HepG2 (cell line): ENCODE results near the gene DGKG. TPM values are rescaled to one million over a fixed set of nuclear protein-coding genes. Genes with fewer than 3 reads are reported as not detected.

Source experiments
- GABPB1 ChIP-seq: IDR thresholded peaks from 2 replicates; pipeline ENCODE4 v1.6.1; 2016; ENCODE audit warnings: mild to moderate bottlenecking, missing genetic modification reagents, moderate library complexity, missing compliant biosample characterization
- GPN1 ChIP-seq: sonication (generic); formaldehyde crosslinking; IDR thresholded peaks from 2 replicates; pipeline ENCODE4 v1.5.1; 2020; ENCODE audit warnings: missing genetic modification reagents, borderline replicate concordance
- HDAC6 ChIP-seq: fragments of 200-600 bp; sonication (generic); IDR thresholded peaks from 2 replicates; pipeline ENCODE4 v1.7.0; 2017; ENCODE audit warnings: mild to moderate bottlenecking, antibody characterized with exemption, low read length, low read depth
- MAZ ChIP-seq, 2 experiments: sonication (generic) in 1 of 2; formaldehyde crosslinking in 1 of 2; IDR thresholded peaks; 2 replicates each; pipeline versions ENCODE4 v1.5.0 to v1.6.1; 2012 to 2020; ENCODE audit warnings: low read depth in 2 of 2, mild to moderate bottlenecking in 2 of 2, borderline replicate concordance in 1 of 2, improper control_type of control experiment in 1 of 2, low read length in 1 of 2, missing genetic modification reagents in 1 of 2, moderate library complexity in 1 of 2
- RBFOX2 ChIP-seq: fragments of 200-400 bp; formaldehyde crosslinking; IDR thresholded peaks from 2 replicates; pipeline ENCODE4 v1.6.1; 2017; ENCODE audit warnings: low read depth, mild to moderate bottlenecking, low read length
- SAP130 ChIP-seq: IDR thresholded peaks from 2 replicates; pipeline ENCODE4 v1.6.1; 2016; ENCODE audit warnings: low read depth
- SP1 ChIP-seq, 2 experiments: fragments of 450-650 bp in 1 of 2; sonication (generic) in 1 of 2; formaldehyde crosslinking in 1 of 2; IDR thresholded peaks; 2 replicates each; pipeline versions ENCODE4 v1.4.0 to v1.6.1; 2016 to 2020; ENCODE audit warnings: missing genetic modification reagents in 1 of 2
- ZFP90 ChIP-seq: sonication (generic); formaldehyde crosslinking; IDR thresholded peaks from 2 replicates; pipeline ENCODE4 v1.8.0; 2022; ENCODE audit warnings: missing genetic modification reagents, mild to moderate bottlenecking, inconsistent platforms, borderline replicate concordance
- ZNF274 ChIP-seq: sonication (generic); formaldehyde crosslinking; IDR thresholded peaks from 2 replicates; pipeline ENCODE4 v1.5.1; 2020; ENCODE audit warnings: mild to moderate bottlenecking, missing genetic modification reagents
- ZNF496 ChIP-seq: sonication (generic); formaldehyde crosslinking; IDR thresholded peaks from 2 replicates; pipeline ENCODE4 v1.8.1; 2023; ENCODE audit warnings: mild to moderate bottlenecking, moderate library complexity, missing genetic modification reagents; ENCODE audit not compliant: insufficient replicate concordance
- ZNF577 ChIP-seq: sonication (generic); formaldehyde crosslinking; IDR thresholded peaks from 2 replicates; pipeline ENCODE4 v1.4.0; 2020; ENCODE audit warnings: mild to moderate bottlenecking, low read depth, missing genetic modification reagents, borderline replicate concordance
- ZSCAN12 ChIP-seq: sonication (generic); formaldehyde crosslinking; IDR thresholded peaks from 2 replicates; pipeline ENCODE4 v1.9.0; 2021; ENCODE audit warnings: mild to moderate bottlenecking, missing genetic modification reagents
- polyA plus RNA-seq, 8 experiments: library from polyadenylated mRNA; depleted of rRNA in 3 of 8; stranded (reverse) in 7 of 8; unstranded in 1 of 8; fragments of >200 nt; fragmentation: Illumina TruSeq in 4 of 8; extraction: Trizol in 4 of 8; gene quantifications; 2 replicates each; pipeline versions ENCODE4 v1.2.1 to v1.2.3, GENCODE V29; 2011 to 2016; ENCODE audit warnings: low read depth in 4 of 8, missing spikeins in 1 of 8, mixed read lengths in 1 of 8; ENCODE audit not compliant: insufficient read depth in 1 of 8
- total RNA-seq, 5 experiments: library from RNA; depleted of rRNA; stranded (reverse); fragments of >200 nt; fragmentation: Illumina TruSeq; extraction: Trizol; gene quantifications; 2 replicates each; pipeline ENCODE4 v1.2.3, GENCODE V29; 2016; ENCODE audit warnings: low read depth in 1 of 5
- TF ChIP-seq, protein P1 (sequence below): sonication (generic); formaldehyde crosslinking; IDR thresholded peaks from 2 replicates; pipeline ENCODE4 v1.8.1; 2022; ENCODE audit warnings: mild to moderate bottlenecking, missing genetic modification reagents
- TF ChIP-seq, protein P2 (sequence below): sonication (generic); formaldehyde crosslinking; IDR thresholded peaks from 2 replicates; pipeline ENCODE4 v1.5.0; 2020; ENCODE audit warnings: missing genetic modification reagents, mild to moderate bottlenecking, borderline replicate concordance
- TF ChIP-seq, protein P3 (sequence below): sonication (generic); formaldehyde crosslinking; IDR thresholded peaks from 2 replicates; pipeline ENCODE4 v1.4.0; 2020; ENCODE audit warnings: missing genetic modification reagents
- TF ChIP-seq, protein P4 (sequence below), 2 experiments: IDR thresholded peaks; 2 replicates each; pipeline ENCODE4 v1.6.1; 2011 to 2012; ENCODE audit warnings: low read length in 2 of 2, borderline replicate concordance in 1 of 2, low read depth in 1 of 2, mild to moderate bottlenecking in 1 of 2, moderate library complexity in 1 of 2
- TF ChIP-seq, protein P5 (sequence below): sonication (generic); formaldehyde crosslinking; IDR thresholded peaks from 2 replicates; pipeline ENCODE4 v1.5.0; 2020; ENCODE audit warnings: missing genetic modification reagents

Gene DGKG
- total and polyA plus RNA-seq, 2 of the 13 experiments (the other 11 are each of a cell fraction or from before 2014, with no cell fraction given), result 3.8 to 6.2 TPM

DNA sequence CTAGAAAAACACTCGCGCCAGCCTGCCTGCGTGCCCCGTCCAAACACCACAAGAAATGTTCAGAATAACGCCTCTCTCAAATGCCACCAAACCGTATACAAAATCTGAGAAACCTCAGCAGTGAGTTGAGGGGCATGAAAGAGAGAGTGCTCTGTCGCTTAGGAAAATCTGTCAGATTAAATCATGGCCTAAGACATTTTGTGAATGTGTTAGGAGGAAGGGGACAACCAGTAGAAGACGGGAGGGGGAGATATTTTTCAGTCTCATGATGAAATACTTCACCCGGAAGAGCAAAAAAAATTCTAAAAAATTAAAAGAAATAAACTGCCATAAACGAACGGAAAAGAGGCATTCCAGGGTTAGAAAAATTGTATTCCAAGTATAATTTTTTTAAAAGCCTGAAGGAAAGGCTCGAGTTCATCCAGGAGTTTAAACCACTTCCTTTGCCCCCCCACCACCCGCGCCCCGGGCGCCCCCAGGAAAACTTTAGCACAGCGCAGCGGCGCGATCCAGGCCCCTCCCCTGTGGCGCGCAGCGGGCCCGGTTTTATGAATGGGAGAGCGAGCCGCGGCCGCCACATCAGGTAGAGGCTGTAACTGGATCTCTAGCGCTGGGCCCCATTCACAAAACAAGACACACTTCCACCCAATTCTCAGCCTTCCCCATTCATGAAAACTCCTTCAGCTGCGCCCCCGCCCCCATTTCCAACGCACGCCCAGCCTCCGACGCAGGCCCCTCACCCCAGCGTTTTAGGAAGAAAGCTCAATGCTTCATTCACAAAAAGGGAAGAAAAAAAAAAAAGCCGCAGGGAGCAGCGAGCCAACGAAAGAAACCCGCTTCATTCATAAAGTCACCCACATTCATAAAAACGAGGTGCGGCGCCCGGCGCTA is 254.6 kb downstream of the DGKG start (continued):
- TF ChIP-seq, protein P1, sequence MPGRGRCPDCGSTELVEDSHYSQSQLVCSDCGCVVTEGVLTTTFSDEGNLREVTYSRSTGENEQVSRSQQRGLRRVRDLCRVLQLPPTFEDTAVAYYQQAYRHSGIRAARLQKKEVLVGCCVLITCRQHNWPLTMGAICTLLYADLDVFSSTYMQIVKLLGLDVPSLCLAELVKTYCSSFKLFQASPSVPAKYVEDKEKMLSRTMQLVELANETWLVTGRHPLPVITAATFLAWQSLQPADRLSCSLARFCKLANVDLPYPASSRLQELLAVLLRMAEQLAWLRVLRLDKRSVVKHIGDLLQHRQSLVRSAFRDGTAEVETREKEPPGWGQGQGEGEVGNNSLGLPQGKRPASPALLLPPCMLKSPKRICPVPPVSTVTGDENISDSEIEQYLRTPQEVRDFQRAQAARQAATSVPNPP, result no peak
- TF ChIP-seq MAZ (IDR thresholded peaks at IDR 0.05; ENCODE audit: borderline replicate concordance, low read depth, low read length) (0 out of 2 replicates have a peak, but pooled peaks have one; percentile 56), MAZ (CRISPR knock-in tag; IDR thresholded peaks at IDR 0.05; ENCODE audit: low read depth) (no peak), HDAC6 (no peak), GPN1 (CRISPR knock-in tag) (no peak), GABPB1 (peak; percentile 50; the same call in 1 of the 2 replicates), ZNF496 (CRISPR knock-in tag) (no peak), ZSCAN12 (CRISPR knock-in tag) (no peak), SAP130 (CRISPR knock-in tag) (peak; percentile 76), ZFP90 (CRISPR knock-in tag) (no peak), SP1 (IDR thresholded peaks at IDR 0.05) (no peak), SP1 (CRISPR knock-in tag; IDR thresholded peaks at IDR 0.05) (no peak), ZNF274 (CRISPR knock-in tag) (no peak), ZNF577 (0 out of 2 replicates have a peak, but pooled peaks have one; percentile 33), RBFOX2 (peak; percentile 71)
- TF ChIP-seq, protein P2, sequence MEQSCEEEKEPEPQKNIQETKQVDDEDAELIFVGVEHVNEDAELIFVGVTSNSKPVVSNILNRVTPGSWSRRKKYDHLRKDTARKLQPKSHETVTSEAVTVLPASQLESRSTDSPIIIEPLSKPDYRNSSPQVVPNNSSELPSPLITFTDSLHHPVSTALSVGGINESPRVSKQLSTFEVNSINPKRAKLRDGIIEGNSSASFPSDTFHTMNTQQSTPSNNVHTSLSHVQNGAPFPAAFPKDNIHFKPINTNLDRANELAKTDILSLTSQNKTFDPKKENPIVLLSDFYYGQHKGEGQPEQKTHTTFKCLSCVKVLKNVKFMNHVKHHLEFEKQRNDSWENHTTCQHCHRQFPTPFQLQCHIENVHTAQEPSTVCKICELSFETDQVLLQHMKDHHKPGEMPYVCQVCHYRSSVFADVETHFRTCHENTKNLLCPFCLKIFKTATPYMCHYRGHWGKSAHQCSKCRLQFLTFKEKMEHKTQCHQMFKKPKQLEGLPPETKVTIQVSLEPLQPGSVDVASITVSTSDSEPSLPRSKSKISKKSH, result no peak
- TF ChIP-seq, protein P3, sequence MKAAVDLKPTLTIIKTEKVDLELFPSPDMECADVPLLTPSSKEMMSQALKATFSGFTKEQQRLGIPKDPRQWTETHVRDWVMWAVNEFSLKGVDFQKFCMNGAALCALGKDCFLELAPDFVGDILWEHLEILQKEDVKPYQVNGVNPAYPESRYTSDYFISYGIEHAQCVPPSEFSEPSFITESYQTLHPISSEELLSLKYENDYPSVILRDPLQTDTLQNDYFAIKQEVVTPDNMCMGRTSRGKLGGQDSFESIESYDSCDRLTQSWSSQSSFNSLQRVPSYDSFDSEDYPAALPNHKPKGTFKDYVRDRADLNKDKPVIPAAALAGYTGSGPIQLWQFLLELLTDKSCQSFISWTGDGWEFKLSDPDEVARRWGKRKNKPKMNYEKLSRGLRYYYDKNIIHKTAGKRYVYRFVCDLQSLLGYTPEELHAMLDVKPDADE (CRISPR knock-in tag), result no peak
- TF ChIP-seq, protein P4, sequence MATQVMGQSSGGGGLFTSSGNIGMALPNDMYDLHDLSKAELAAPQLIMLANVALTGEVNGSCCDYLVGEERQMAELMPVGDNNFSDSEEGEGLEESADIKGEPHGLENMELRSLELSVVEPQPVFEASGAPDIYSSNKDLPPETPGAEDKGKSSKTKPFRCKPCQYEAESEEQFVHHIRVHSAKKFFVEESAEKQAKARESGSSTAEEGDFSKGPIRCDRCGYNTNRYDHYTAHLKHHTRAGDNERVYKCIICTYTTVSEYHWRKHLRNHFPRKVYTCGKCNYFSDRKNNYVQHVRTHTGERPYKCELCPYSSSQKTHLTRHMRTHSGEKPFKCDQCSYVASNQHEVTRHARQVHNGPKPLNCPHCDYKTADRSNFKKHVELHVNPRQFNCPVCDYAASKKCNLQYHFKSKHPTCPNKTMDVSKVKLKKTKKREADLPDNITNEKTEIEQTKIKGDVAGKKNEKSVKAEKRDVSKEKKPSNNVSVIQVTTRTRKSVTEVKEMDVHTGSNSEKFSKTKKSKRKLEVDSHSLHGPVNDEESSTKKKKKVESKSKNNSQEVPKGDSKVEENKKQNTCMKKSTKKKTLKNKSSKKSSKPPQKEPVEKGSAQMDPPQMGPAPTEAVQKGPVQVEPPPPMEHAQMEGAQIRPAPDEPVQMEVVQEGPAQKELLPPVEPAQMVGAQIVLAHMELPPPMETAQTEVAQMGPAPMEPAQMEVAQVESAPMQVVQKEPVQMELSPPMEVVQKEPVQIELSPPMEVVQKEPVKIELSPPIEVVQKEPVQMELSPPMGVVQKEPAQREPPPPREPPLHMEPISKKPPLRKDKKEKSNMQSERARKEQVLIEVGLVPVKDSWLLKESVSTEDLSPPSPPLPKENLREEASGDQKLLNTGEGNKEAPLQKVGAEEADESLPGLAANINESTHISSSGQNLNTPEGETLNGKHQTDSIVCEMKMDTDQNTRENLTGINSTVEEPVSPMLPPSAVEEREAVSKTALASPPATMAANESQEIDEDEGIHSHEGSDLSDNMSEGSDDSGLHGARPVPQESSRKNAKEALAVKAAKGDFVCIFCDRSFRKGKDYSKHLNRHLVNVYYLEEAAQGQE (IDR thresholded peaks at IDR 0.05; ENCODE audit: borderline replicate concordance in 1 of 2, low read depth in 1 of 2, low read length in 2 of 2), result 0 out of 4 replicates have a peak, but pooled peaks of 1 of the 2 experiments have one; percentile 19
- TF ChIP-seq, protein P5, sequence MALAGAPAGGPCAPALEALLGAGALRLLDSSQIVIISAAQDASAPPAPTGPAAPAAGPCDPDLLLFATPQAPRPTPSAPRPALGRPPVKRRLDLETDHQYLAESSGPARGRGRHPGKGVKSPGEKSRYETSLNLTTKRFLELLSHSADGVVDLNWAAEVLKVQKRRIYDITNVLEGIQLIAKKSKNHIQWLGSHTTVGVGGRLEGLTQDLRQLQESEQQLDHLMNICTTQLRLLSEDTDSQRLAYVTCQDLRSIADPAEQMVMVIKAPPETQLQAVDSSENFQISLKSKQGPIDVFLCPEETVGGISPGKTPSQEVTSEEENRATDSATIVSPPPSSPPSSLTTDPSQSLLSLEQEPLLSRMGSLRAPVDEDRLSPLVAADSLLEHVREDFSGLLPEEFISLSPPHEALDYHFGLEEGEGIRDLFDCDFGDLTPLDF (CRISPR knock-in tag), result no peak
- TF ChIP-seq, all 625 proteins: peak for 78
